Fibroblast of pulmonary artery (primary cell): ENCODE measurements around the gene ITPR1.
A peak's percentile ranks its signal among the peaks of the same experiment; 100 is the strongest.

ENCODE experiments used
- DNase-seq: peaks from one replicate; pipeline ENCODE4 v3.0.0-alpha.2; 2010; ENCODE audit warnings: low read depth
- H3K4me3 ChIP-seq: replicated peaks from 2 replicates; pipeline ENCODE4 v1.5.1; 2011; ENCODE audit warnings: low read depth, mild to moderate bottlenecking, control low read depth, low read length, moderate library complexity
- CTCF ChIP-seq: IDR thresholded peaks from 2 replicates; pipeline ENCODE4 v1.5.1; 2011; ENCODE audit warnings: mild to moderate bottlenecking, control low read depth, low read length, inconsistent platforms; ENCODE audit errors: missing control alignments

ITPR1 gene

GRCh38 chr3:4894891-4895530, 401.9 kb downstream of the ITPR1 start:
- TF ChIP-seq CTCF: no peak
- no peak for DNase-seq
- H3K4me3 ChIP-seq: no peak overlapping the region

GRCh38 chr3:4895838-4896237, 402.7 kb downstream of the ITPR1 start:
- H3K4me3 ChIP-seq: no peak overlapping the region
- DNase-seq: peak; percentile 25
- no peak for TF ChIP-seq CTCF
